GM18868 (cell line): ENCODE measurements around the gene DSC3.
"Not testable (repeated sequence)": the region's sequence is repeated elsewhere in the genome, so short reads cannot be mapped to it uniquely, and the experiment has no call there.

Source experiments
- ATAC-seq: cut with Tn5 transposase; IDR thresholded peaks from one replicate; pipeline ENCODE4 v1.9.1; 2021; ENCODE audit warnings: mild to moderate bottlenecking, moderate library complexity; ENCODE audit not compliant: unreplicated experiment

Gene DSC3

DNA sequence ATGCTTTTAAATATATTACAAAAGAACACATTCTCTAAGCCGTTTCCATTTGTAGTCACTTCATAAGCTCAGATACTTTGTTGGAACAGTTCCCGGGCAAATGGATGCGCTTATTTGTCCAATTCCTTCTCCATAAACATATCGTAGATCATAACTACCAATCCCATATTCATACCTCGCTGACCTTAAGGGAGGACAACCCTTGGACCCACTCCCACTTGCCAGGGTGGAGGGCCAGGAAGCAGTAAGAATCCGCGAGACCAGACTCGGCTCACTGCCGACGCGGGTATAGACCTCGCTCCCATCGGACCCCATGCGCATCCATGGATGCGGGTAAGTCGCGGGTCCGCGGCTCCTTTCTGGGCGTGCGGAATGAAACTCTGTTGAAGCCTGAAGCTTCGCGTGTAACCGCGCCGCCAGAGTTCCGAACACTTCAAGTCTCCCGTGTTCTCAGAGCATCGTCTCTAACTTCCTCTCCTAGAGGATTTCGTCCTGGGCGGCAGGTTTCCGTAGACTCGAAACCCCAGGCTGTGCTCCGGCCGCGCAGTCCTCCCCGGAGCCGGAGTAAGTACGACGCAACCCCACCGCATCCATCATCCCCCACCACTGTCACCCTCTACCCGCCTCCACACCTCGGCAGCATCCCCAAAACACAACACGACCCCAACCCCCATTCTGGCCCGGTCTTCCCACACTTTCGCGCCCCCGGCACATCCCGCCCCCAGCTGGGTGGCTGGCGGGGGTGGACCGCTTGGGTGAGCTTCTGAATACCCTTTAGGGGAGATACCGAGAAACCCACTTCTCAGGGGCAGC, 1.1 kb downstream of the DSC3 start:
- ATAC-seq, result no peak

DNA sequence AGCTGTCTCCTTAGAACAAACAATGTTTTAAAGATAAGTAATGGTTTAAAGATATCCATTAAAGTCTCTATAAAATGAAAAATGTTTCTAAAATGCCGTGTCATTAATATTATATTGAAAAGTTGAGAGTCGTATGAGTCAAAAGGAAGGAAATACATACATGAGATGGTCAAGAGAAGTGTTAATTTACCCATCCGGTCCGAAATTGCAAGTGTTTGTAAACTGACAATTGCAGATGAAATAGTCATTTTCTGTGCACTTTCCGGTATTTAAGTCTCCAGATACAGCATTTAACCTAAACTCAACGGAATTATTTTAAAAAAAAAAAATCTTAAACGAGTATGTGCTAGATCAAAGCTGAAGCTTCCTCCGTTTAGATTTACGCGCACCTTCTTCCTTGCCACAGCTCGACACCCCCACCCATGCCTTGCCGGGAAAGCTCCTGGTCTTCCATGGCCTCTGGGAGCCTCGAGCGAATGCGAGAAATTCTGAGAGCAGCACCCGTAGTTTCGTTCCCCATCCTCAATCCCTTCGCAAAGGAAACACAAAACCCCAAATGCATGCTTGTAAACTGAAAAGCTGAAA, 1.8 kb downstream of the DSC3 start:
- ATAC-seq, result no peak

DNA sequence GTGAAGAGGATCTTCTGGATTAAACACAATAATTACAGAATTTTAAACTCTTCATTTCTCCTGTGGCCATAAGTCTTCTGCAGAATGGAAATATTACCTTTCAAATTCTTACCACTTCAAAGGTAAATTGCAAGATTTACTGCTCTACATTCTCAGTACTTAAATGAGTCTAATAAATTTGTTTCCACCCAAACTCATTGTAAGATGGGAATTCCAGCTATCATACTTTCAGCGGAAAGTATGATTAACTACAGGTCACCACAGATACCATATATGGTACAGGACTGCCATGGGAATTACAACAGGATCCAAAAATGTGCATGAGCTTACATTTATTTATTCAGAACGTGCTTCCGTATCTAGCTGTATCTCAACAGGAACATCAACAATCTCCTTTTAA, 3.1 kb downstream of the DSC3 start:
- no peak for ATAC-seq

DNA sequence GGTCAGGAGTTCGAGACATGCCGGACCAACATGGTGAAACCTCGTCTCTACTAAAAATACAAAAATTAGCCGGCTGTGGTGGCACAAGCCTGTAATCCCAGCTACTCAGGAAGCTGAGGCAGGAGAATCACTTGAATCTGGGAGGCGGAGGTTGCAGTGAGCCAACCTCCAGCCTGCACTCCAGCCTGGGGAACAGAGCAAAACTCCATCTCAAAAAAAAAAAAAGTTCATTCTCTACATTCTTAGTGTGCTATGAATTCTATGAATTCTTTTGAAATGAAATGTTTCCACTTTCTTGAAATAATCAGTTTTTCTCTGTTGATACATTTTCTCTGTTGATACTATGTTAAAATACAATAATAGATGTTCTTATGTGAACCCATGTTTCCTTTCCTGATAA, 4.9 kb downstream of the DSC3 start:
- ATAC-seq, result not testable (repeated sequence)

DNA sequence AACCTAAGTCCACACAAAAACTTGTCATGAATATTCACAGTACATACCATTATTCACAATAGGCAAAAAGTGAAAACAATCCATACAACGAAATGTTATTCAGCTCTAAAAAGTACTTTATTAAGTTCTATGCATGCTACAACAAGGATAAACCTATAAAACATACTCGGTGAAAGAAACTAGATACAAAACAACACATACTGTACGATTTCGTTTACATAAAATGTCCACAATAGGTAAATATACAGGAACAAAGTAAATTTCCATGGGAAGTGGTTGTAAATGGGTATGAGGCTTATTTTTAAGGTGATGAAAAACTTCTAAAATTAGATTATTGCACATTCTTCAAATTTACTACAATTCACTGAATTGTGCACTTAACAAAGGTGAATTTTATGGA, 8.0 kb downstream of the DSC3 start:
- no peak for ATAC-seq

DNA sequence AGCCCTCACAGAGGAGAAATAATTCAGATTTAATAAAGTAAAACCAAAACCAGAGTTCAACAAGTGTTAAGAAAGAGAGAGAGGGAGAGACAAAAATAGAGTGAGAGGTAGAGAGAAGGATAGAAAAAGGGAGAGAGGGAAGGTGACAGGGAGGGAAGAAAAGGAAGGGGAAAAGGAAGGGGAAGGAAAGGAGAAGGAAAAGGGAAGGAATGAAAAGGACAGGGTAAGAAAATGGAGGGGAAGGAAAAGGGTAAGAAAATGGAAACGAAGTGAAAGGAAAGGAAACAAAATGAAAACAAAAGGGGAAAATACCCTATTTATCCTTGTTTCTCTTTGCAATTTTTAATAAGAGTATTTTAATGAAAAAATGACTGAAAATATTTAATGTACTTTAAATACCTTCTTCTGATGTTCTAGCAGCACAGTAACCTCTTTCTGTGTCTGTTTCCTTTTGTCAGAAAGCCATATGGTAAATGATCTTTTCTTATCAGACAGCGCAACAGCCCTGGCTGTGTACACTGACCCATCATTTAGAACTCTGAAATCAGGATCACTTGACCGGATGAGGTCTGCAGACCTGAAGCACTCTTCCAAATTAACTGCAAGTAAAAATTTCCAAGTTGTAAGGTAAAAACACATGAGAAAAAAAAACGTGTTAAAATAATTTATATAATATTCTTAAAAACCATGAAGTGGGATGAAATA, 11.8 kb downstream of the DSC3 start:
- ATAC-seq, result no peak

DNA sequence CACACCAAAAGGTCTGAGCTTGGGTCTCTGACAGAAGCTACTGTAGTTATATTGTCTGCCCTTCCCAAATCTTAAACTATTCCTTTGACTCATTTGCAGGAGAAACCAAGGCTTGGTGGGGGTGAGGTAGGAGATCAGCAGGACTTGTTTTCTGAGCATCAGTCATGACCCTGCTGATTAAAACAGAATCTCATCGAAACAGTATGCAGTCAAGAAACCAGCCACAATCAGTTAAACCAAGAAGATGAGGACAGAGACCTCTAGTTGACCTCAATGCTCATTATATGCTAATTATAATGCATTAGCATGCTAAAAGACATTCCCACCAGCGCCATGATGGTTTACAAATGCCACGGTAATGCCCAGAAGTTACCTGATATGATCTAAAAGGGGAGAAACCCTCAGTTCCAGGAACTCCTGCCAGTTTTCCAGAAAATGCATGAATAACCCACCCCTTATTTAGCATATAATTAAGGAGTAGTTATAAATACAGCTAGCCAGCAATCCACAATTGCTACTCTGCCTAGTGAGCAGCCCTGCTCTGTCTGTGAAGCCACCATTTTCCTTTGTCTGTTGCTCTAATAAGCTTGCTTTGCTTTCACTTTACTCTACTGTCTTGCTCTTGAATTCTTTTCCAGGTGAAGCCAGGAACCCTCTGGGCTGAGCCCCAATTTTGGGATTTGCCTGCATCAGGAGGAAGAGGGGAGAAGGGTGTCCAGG, 26.7 kb downstream of the DSC3 start:
- no peak for ATAC-seq

DNA sequence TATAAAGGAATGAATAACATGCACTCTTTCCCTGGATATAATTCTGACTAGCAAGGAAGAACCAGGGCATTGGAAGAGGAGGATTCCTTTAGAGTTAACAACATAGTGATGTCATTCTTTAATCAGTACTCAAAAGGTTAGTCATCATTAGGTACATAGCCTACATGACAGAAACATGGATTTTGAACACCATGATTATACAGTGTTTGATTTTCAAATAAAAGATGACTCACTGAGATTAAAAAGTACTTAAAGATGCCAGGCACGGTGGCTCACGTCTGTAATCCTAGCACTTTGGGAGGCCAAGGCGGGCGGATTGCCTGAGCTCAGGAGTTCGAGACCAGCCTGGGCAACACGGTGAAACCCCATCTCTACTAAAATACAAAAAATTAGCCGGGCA, 31.1 kb downstream of the DSC3 start:
- not testable (repeated sequence) for ATAC-seq

DNA sequence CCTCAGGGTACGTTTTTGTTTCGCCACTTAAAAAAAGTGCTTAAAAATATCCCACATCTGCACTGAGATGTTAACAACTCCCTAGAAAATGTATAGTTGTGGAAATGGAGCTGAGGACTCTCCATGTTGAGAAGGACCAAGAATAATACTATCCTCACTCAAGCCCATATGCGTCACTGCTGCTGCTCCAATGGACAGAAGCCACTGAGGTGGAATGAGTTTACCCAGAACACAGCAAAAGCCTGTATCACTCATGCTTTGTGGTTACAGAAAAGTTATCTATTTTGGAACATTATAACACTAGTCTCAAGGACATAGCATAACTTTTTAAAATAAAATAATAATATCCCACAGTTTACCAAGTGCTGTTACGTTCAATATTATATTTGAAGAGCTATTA, 31.9 kb downstream of the DSC3 start:
- ATAC-seq, result no peak

DNA sequence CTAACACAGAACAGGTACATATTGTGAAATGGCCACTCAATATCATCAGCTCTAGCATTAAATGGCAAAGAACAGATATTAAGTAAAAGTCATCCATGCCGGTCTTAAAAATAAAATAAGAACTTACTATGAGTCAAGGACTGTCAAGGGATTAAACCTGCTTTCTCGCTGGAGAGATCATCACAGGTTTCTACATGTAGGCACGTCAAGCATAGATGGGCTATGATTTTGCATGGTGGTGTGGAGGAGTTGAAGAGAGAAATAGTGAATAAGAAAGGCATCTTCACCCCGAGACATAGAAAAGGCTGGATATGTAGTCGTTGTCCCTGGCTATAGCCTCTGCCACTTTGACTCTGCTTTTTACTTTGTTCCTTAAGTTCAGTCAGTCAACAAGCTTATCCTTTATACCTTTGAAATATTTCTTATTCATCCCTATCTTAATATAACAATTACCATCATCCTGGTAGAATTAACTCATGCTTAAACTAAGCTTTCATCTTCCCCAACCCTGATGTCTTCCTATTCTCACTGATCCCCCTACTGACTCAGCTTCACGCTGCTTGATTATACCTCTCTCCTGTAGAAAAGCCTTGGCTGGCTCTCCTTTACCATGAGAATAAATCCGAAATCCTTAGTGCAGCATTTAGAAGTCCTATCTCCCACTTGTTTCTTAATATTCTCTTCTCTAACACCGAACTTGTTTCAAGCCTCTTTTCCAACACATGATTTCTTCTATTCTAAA, 42.5 kb downstream of the DSC3 start:
- ATAC-seq, result no peak

DNA sequence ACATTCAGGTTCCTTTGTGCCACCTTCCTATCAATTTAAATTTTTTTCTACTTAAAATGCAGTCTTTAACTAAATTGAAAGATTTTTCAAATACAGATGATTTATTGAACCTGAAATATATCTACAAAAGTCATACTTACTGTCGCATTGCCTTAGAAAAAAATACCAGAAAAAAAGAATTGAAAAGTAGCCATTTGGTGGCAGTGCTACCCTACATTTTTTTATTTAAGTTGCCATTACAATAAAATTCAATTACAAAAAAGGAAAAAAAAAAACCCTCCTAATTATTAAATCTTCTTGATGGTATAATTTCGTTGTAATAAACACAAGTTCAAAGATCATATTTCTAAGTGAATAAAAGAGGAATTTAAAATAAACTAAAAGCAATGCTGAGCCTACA, 43.4 kb downstream of the DSC3 start:
- no peak for ATAC-seq

DNA sequence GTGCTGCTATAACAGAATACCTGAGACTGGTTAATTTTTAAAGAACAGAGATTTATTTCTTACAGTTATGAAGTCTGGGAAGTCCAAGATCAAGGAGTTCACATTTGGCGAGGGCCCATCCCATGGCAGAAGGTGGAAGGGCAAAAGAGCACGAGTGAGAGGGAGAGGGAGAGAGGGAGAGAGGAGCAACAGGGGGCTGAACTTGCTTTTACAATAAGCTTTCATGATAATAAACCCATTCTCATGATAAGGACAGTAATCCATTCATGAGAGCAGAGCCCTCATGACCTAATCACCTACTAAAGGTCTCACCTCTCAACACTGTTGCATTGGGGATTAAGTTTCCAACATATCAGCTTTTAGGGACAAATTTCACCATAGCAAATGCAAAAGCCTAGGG, 45.3 kb downstream of the DSC3 start:
- no peak for ATAC-seq

DNA sequence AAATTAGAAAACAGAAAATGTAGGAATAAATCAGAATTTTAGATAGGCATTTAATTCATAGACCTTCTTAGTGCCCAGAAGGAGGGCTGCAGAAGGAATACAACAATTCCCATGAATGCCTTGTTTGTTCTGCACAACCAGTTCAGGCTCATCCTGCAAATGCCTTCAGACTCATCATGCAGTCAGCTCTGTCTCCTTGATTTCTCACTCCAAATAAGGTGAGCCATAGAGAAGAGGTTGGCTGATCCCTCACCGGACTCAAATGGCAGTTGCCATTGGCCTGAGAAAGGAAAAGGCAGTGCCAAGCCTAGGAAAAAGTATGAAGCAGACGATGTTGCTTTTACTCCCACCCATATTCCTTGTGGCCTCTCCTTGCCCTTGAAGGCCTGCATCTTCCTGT, 50.3 kb downstream of the DSC3 start:
- ATAC-seq, result no peak

DNA sequence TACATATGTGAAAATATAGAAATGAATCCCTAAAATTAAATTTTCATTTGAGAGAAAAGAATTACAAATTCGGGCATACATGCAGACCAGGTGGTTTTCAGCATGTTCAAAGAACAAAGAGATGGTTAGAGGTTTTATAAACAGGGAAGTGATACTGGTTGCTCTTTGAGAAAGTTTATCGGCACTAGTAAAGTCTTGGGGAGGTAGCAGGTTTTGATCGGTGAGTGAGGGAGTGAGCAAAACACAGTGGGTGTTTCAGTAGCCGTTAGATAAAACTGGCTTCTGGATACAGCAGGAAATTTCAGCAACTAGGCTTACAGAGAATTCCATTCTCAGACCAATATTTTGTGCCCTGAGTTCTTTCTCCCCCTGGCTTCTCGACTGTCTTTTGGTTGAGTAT, 51.1 kb downstream of the DSC3 start:
- ATAC-seq, result peak; percentile 87

DNA sequence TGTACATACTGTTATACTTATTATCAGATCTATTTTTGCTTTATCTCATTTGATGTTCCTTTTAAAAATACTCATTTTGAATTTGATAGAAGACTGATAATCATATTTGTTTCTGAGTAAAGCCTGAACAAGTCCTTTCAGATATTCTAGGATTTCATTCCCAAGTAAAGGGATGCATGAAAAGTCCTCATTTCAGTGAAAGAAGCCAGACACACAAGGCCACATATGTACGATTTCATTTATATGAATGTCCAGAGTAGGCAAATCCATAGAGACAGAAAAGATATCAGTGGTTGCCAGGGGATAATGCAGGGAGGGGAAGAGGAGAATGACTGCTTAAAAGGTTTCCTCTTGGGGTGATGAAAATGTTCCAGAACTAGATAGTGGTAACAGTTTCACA, 53.4 kb downstream of the DSC3 start:
- ATAC-seq, result no peak

DNA sequence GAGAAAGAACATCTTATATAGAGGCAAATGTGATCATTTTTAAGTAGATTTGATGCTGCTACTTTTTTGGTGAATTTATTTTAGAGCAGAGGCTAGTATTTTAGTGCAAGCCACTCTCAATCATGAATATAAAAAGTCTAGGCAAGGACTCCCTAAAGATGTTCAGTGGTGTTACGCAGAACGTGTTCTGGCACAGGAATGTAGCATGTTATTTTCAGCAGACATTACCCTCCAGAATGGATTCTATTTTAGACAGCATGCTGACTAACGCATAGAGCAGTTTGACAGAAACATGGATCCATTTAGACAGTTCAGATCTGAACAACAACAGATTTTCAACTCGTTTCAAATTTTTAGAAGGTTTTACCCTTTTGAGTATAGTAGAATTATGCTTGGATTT, 54.1 kb downstream of the DSC3 start:
- ATAC-seq, result no peak

DNA sequence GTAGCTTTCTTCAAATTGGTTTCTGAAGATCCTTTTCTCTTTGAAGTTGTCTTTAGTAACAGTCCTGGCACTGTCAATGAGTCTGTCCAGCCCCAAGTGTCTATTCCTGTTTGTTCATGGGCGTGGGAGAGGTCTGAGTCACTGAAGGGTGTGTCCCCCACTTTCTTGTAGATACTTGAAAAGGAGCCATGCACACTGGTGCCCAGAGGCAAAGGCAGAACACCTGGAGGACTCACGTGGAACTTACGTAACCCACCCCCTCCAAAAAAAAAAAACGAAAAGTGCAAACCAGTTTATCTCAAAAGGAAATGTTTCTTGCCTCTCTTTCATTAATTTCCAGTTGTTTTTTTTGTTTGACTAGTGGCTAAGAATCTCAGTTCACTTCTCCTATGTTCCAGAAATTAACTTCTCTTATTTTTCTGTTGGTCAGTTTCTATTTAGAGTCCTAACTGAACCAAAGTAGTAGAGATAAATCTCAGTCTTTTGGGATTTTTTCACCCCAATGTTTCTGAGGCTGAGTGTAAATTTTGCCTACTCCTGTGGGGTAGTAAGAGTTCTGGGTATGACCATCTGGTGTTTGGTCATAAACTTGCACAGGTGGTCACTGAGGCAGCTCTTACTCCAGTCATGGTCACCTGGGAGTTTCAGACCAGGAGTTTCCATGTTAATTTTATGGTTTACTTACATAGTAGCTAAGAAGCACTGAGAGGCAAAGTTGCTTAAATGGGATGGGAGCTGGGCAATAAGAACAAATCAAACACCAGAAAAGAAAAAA, 54.9 kb downstream of the DSC3 start:
- peak; percentile 51 for ATAC-seq

DNA sequence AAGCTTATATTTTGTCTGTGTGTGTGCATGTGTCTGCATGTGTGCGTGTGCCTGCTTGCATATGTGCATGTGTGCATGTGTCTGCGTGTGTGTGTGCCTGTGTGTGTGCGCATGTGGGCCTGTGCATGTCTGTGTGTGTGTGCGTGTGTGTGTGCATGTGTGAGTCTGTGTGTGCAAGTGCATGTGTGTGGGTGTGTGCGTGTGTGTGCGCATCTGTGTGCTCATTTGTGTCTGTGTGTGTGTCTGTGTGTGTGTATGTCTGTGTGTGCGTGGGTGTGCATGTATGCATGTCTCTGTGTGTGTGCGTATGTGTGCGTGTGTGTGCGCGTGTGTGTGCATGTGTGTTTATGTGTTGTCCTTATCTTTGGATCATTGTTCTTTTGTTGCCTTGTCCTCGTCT, 56.8 kb downstream of the DSC3 start:
- no peak for ATAC-seq

DNA sequence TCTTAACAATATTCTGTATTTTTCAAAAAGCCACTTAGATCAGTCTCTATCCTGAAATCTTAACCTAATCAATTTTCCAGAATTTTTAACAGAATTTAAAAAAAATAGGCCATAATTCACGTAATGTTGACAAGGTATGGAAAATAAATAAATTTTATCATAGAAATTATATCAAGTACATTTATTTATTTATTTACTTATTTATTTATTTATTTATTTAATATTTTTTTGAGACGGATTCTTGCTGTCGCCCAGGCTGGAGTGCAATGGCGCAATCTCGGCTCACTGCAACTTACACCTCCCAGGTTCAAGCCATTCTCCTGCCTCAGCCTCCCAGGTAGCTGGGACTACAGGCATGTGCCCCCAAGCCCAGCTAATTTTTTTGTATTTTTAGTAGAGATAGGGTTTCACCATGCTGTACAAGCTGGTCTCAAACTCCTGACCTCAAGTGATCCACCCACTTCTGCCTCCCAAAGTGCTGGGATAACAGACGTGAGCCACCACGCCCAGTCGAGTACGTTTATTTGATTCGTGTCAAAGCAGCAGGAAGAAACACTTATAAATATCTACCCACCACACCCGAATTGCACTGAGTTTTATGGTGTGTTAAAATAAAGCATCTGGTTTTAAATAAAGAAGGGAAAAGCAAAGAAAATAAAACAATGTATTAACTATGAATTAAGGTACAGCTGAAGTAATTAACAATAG, 60.1 kb downstream of the DSC3 start:
- ATAC-seq, result no peak
